Activated CD8-positive, alpha-beta T cell treated with anti-CD3 and anti-CD28 coated beads for 36 hours (primary cell): ENCODE results near the gene FBXO31. TPM values are rescaled to one million over a fixed set of nuclear protein-coding genes. Genes with fewer than 3 reads are reported as not detected.

Experiments used
- ATAC-seq: fragments of 200-7000 bp; cut with Tn5 transposase; one replicate; pipeline ENCODE4 v1.10.0; 2021; ENCODE audit warnings: mild to moderate bottlenecking, moderate library complexity
- CTCF ChIA-PET: fragments of 350-600 bp; sonication (Branson Sonifier 250); formaldehyde crosslinking; loops from one replicate; lab custom pipeline; 2021; ENCODE audit warnings: antibody characterized with exemption; lab: Charles Lee
- POLR2A ChIA-PET: fragments of 350-600 bp; sonication (Branson Sonifier 250); formaldehyde crosslinking; loops from one replicate; lab custom pipeline; 2021; ENCODE audit warnings: antibody characterized with exemption; lab: Charles Lee
- DNase-seq: peaks from one replicate; pipeline ENCODE4 v3.0.0-alpha.2; 2020
- H3K27ac Mint-ChIP-seq: one replicate; pipeline ENCODE4 v1.8.0; 2021; ENCODE audit warnings: mild to moderate bottlenecking, mixed read lengths
- H3K27me3 Mint-ChIP-seq: one replicate; pipeline ENCODE4 v1.8.0; 2021; ENCODE audit warnings: mixed read lengths
- H3K36me3 Mint-ChIP-seq: one replicate; pipeline ENCODE4 v1.8.0; 2021; ENCODE audit warnings: low read depth, mixed read lengths
- H3K4me1 Mint-ChIP-seq: one replicate; pipeline ENCODE4 v1.8.0; 2021; ENCODE audit warnings: low read depth, mixed read lengths
- H3K4me3 Mint-ChIP-seq: one replicate; pipeline ENCODE4 v1.8.0; 2021; ENCODE audit warnings: mild to moderate bottlenecking, moderate library complexity, mixed read lengths
- H3K9me3 Mint-ChIP-seq: one replicate; pipeline ENCODE4 v1.8.0; 2021; ENCODE audit warnings: mixed read lengths
- CTCF ChIP-seq: fragments of 200-600 bp; IDR thresholded peaks from one replicate; pipeline ENCODE4 v1.8.0; 2022; ENCODE audit warnings: antibody characterized with exemption, mild to moderate bottlenecking
- intact Hi-C: fragments of 100-400 bp; cut with micrococcal nuclease; formaldehyde crosslinking; loops from one replicate; pipeline ENCODE4 v1.10.0; 2022
- total RNA-seq, 2 experiments: library from RNA; stranded (reverse); gene quantifications; one replicate each; pipeline ENCODE4 v1.2.3, GENCODE V29; 2021

Gene FBXO31
- total RNA-seq, 2 experiments from 2014 or later = 32.0 to 32.7 TPM

DNA sequence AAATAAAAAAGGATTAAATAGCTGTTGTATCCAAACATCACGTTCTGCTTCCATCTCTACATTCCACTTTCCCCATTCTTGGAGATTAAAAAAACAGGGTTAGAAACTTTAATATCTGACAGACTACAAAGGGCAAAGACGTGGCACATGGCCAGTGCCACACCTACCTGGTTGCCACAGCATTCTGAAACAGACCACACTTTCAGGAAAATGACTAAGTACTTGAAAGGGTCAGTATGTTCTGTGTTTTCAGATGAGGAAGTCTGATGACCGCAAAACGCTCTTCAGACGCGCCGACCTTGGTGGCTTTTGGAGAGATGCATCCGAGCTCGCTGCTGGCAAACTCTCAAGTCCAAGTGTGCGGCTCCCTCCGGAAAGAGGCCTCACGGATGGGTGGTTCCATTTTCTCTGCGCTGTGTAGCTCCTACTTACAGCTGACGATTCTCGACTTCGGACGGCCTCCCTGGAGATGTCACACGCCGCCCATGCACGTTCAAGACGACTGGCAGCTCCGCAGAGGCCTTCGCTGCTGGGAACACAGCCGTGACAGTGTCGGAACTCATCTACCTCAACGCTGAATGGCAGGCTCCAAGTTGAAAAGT lies 24.0 kb upstream of the FBXO31 start:
- peaks cover 11% of the 10 kb centered on the region for H3K36me3 Mint-ChIP-seq
- DNase-seq = no peak

GRCh38 chr16:87406495-87407088 lies 23.0 kb upstream of the FBXO31 start:
- Mint-ChIP-seq H3K27ac (no peak overlapping the region), H3K36me3 (peaks cover 12% of the 10 kb centered on the region), H3K27me3 (no peaks in the 10 kb centered on the region), H3K9me3 (no peaks in the 10 kb centered on the region), H3K4me3 (no peak overlapping the region), H3K4me1 (peaks cover 4% of the 10 kb centered on the region)
- POLR2A ChIA-PET = interaction anchor here (1.2 to 1.6 kb wide), 3 partner anchors 14 to 23 kb away, joined by 3 to 5 read pairs (median 3); partner anchors contain the start of gene FBXO31
- intact Hi-C loops = no loop called here
- DNase-seq (no peak), ATAC-seq (no peak)
- no peak for TF ChIP-seq CTCF
- CTCF ChIA-PET = interaction anchor here (2.1 kb wide), 1 partner anchor 10 kb away, joined by 5 read pairs; no protein-coding TSS in a partner anchor

More for the DNA sequence above, 24.0 kb upstream of the FBXO31 start:
- Mint-ChIP-seq H3K9me3 (no peaks in the 10 kb centered on the region), H3K27ac (peak overlapping the region; percentile 6), H3K4me1 (peaks cover 4% of the 10 kb centered on the region), H3K27me3 (no peaks in the 10 kb centered on the region), H3K4me3 (no peak overlapping the region)
- TF ChIP-seq CTCF = no peak
- POLR2A ChIA-PET = interaction anchor here (1.1 to 1.3 kb wide), 2 partner anchors 12 to 24 kb away, joined by 3 read pairs; partner anchors contain the start of gene FBXO31
- CTCF ChIA-PET = interaction anchor here (0.9 to 2.1 kb wide), 3 partner anchors 9 to 229 kb away, joined by 3 to 5 read pairs (median 5); no protein-coding TSS in a partner anchor
- ATAC-seq = no peak
- intact Hi-C loops = no loop called here

GRCh38 chr16:87404764-87405625 lies 21.4 kb upstream of the FBXO31 start:
- intact Hi-C loops = no loop called here
- no peak overlapping the region for H3K27ac Mint-ChIP-seq
- H3K27me3 Mint-ChIP-seq = no peaks in the 10 kb centered on the region
- H3K36me3 Mint-ChIP-seq = peaks cover 14% of the 10 kb centered on the region
- ATAC-seq (no peak), DNase-seq (no peak)
- TF ChIP-seq CTCF = no peak
- H3K9me3 Mint-ChIP-seq = no peaks in the 10 kb centered on the region
- H3K4me1 Mint-ChIP-seq = peaks cover 4% of the 10 kb centered on the region
- POLR2A ChIA-PET = interaction anchor here (1.1 to 1.6 kb wide), 2 partner anchors 10 to 19 kb away, joined by 5 to 7 read pairs; no protein-coding TSS in a partner anchor
- H3K4me3 Mint-ChIP-seq = no peak overlapping the region
- CTCF ChIA-PET = interaction anchor here (0.8 to 2.6 kb wide), 3 partner anchors 11 to 231 kb away, joined by 3 to 8 read pairs (median 4); no protein-coding TSS in a partner anchor

- H3K4me1 Mint-ChIP-seq = peaks cover 35% of the 10 kb centered on the region
- TF ChIP-seq CTCF = no peak
- no peak overlapping the region for H3K4me3 Mint-ChIP-seq
- DNase-seq (no peak), ATAC-seq (no peak)
- H3K27ac Mint-ChIP-seq = peak overlapping the region; percentile 42
- no peaks in the 10 kb centered on the region for H3K27me3 Mint-ChIP-seq
- H3K36me3 Mint-ChIP-seq = peaks cover 26% of the 10 kb centered on the region
- no peaks in the 10 kb centered on the region for H3K9me3 Mint-ChIP-seq
- POLR2A ChIA-PET = interaction anchor here (1.3 to 3.5 kb wide), 3 partner anchors 10 to 12 kb away, joined by 3 to 34 read pairs (median 7); partner anchors contain the start of gene FBXO31
- intact Hi-C loops = no loop called here
- CTCF ChIA-PET = interaction anchor here (1.2 to 4.0 kb wide), 9 partner anchors 12 to 240 kb away, joined by 3 to 32 read pairs (median 9); partner anchors contain the start of gene FBXO31
These were observed 11.7 kb upstream of the FBXO31 start for GRCh38 chr16:87395181-87395842.
